AG09309 (cell line): Measurements from ENCODE around the gene MYOD1.

Source experiments
- DNase-seq: peaks from one replicate; pipeline ENCODE4 v3.0.0-alpha.2; 2010; ENCODE audit warnings: low read depth
- H3K4me3 ChIP-seq: 2 replicates; pipeline ENCODE4 v1.5.1; 2011; ENCODE audit warnings: mild to moderate bottlenecking, low read depth, low read length, moderate library complexity; ENCODE audit not compliant: control insufficient read depth
- CTCF ChIP-seq: IDR thresholded peaks from 2 replicates; pipeline ENCODE4 v1.5.1; 2011; ENCODE audit warnings: mild to moderate bottlenecking, low read depth, low read length, inconsistent platforms; ENCODE audit not compliant: insufficient read depth, control insufficient read depth; ENCODE audit errors: missing control alignments

MYOD1 gene

GRCh38 chr11:17736930-17737817, 17.8 kb downstream of the MYOD1 start:
- TF ChIP-seq CTCF = no peak
- no peak for DNase-seq
- no peak overlapping the region for H3K4me3 ChIP-seq

DNA sequence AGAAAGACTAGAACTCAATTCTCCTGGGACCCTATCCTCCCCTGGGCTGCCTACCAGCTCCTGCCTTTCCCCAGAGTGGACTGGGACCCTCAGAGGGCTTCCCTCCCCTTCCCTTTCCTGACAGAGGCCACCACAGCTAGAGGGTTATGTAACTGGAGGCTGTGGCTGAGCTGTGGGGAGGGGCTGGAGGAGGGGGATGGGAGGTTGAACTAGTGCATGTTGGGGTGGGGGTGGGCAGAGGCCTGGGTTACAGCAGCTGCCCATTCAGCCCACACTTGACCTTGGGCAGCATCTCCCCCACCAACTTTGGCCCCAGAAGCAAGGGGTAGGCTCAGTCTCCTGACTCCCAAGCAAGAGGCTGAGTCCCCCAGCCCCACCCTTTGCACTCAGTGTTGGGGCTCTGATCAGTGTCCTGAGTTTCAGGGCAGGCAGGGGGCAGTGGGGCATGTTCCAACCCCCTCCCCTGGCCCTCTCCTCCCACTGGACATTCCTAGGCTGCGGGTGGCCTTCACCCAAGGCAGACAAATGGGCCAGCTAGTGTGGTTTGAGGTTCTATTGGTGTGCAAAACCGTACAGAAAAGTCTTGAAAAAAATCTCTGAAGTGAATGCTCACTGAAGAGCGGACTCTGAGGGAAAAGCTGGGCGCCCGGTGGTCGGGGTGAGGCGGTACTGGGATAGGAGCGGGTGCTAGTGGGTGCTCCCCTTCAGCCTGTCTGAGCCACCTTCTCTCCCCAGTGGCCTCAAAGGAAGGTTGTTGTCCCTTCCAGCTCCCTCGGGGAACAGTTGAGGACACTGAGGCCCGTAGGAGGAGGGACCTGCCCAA, 19.0 kb downstream of the MYOD1 start:
- no peak for TF ChIP-seq CTCF
- H3K4me3 ChIP-seq = no peak overlapping the region
- no peak for DNase-seq

DNA sequence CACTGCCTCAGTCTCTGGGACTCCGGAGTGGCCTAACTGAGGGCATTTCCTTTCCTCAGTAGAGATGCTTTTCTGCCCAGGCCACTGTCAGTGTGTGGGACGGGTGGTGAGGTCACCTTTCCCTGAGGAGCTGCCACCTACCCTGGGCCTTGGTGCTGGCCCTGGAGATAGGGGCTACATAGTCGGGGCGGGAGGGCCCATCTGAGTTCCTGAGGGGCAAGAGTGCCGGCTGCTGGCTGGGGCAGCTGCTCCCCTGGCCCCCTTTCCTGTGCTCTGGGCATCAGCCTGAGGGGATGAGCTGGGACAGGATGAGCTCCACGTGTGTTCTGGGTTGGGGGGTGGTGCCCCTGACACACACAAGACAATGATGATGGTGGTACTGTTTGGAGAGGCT, 20.6 kb downstream of the MYOD1 start:
- no peak for DNase-seq
- no peak overlapping the region for H3K4me3 ChIP-seq
- TF ChIP-seq CTCF = no peak

GRCh38 chr11:17740649-17741235, 21.4 kb downstream of the MYOD1 start:
- TF ChIP-seq CTCF = no peak
- DNase-seq = no peak
- H3K4me3 ChIP-seq = no peak overlapping the region

DNA sequence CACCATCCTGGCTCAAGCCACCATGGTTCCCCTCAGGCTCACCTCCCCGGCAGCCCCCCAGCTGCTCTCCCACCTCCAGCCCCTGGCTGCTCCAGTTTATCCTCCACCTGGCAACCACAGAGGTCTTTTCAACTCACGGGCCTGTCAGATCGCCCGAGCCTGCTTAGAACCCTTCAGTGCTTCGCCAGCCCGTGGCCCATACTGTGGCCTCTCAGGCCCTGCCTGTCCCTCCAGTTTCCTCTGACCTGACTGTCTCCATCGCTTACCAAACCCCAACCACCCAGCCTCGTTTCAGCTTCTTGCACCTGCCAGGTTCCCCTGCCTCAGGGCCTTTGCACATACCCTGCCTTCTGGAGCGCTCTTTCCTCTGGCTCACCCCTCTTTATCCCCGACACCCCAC, 22.1 kb downstream of the MYOD1 start:
- H3K4me3 ChIP-seq = no peak overlapping the region
- TF ChIP-seq CTCF = no peak
- DNase-seq = no peak

DNA sequence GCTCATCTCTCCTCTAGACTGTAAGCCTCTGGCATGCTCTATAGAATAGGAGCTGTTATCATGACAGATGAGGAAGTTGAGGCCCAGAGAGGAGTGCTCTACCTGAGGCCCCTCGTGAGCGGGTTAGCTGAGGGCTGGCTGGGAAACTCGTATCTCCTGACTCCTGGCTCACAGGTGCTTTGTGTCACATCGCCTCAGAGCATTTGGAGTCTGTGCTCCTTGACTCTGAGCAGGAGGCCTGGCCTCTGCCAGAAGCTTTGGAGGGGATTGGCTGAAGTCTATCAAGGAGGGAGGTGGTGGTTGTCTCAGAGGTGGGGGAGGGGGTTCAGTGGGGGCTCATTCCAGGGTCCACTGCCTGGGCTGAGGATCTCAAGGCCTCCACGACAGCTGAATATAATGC, 22.6 kb downstream of the MYOD1 start:
- no peak for TF ChIP-seq CTCF
- no peak overlapping the region for H3K4me3 ChIP-seq
- DNase-seq = no peak
